Measurements from ENCODE around the gene PARVA. TPM values are rescaled to one million over a fixed set of nuclear protein-coding genes. Genes with fewer than 3 reads are reported as not detected.

Gene PARVA
- 139 and 142 TPM in 2 replicates for total RNA-seq

GRCh38 chr11:12377106-12377823 is at the start of gene PARVA:
Gene PARVA (plus strand): TSS chr11:12377571. CDS start chr11:12377648, 77 bp downstream.

Measured in hair follicle dermal papilla cell (primary cell).